M059J (cell line): ENCODE results near the gene HARS2. TPM values are rescaled to one million over a fixed set of nuclear protein-coding genes. Genes with fewer than 3 reads are reported as not detected.
"Not testable (repeated sequence)": the region's sequence is repeated elsewhere in the genome, so short reads cannot be mapped to it uniquely, and the experiment has no call there.

Source experiments
- DNase-seq: peaks from one replicate; pipeline ENCODE4 v3.0.0-alpha.2; 2012; ENCODE audit warnings: low read depth
- total RNA-seq: library from RNA; depleted of rRNA; stranded (reverse); fragments of >200 nt; shearing (Covaris generic); gene quantifications from 2 replicates; pipeline ENCODE4 v1.2.3, GENCODE V29; 2014; rRNA removed

HARS2 gene, protein sequence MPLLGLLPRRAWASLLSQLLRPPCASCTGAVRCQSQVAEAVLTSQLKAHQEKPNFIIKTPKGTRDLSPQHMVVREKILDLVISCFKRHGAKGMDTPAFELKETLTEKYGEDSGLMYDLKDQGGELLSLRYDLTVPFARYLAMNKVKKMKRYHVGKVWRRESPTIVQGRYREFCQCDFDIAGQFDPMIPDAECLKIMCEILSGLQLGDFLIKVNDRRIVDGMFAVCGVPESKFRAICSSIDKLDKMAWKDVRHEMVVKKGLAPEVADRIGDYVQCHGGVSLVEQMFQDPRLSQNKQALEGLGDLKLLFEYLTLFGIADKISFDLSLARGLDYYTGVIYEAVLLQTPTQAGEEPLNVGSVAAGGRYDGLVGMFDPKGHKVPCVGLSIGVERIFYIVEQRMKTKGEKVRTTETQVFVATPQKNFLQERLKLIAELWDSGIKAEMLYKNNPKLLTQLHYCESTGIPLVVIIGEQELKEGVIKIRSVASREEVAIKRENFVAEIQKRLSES
- 29.6 and 36.7 TPM in 2 replicates for total RNA-seq

GRCh38 chr5:140690941-140691924 lies at the start of gene HARS2, which contains the start of gene HARS1:
Gene HARS2 (plus strand): TSS chr5:140691455. CDS start chr5:140691649, 194 bp downstream.
Gene HARS1 (minus strand): TSS chr5:140691370. CDS start chr5:140691304, 66 bp downstream.
- peak; percentile 97 for DNase-seq

- DNase-seq = no peak
These were observed 49.5 kb upstream of the HARS2 start for GRCh38 chr5:140641716-140642115.

- peak; percentile 67 for DNase-seq
These were observed 48.5 kb upstream of the HARS2 start for GRCh38 chr5:140642718-140643117.

GRCh38 chr5:140647042-140647419 lies 44.2 kb upstream of the HARS2 start:
- DNase-seq = no peak

GRCh38 chr5:140658870-140659269 lies 32.4 kb upstream of the HARS2 start:
- DNase-seq = no peak

- DNase-seq = not testable (repeated sequence)
These were observed 30.9 kb upstream of the HARS2 start for GRCh38 chr5:140660371-140660770.

GRCh38 chr5:140664030-140664358 lies 27.3 kb upstream of the HARS2 start:
- no peak for DNase-seq

GRCh38 chr5:140664359-140665119 lies 26.7 kb upstream of the HARS2 start, which contains the start of gene WDR55:
Gene WDR55 (plus strand): TSS chr5:140664904. CDS start chr5:140664913, 9 bp downstream.
- DNase-seq = peak; percentile 96

- DNase-seq = not testable (repeated sequence)
These were observed 20.2 kb upstream of the HARS2 start for GRCh38 chr5:140671035-140671434.

- no peak for DNase-seq
These were observed 19.7 kb upstream of the HARS2 start for GRCh38 chr5:140671472-140672125.

DNA sequence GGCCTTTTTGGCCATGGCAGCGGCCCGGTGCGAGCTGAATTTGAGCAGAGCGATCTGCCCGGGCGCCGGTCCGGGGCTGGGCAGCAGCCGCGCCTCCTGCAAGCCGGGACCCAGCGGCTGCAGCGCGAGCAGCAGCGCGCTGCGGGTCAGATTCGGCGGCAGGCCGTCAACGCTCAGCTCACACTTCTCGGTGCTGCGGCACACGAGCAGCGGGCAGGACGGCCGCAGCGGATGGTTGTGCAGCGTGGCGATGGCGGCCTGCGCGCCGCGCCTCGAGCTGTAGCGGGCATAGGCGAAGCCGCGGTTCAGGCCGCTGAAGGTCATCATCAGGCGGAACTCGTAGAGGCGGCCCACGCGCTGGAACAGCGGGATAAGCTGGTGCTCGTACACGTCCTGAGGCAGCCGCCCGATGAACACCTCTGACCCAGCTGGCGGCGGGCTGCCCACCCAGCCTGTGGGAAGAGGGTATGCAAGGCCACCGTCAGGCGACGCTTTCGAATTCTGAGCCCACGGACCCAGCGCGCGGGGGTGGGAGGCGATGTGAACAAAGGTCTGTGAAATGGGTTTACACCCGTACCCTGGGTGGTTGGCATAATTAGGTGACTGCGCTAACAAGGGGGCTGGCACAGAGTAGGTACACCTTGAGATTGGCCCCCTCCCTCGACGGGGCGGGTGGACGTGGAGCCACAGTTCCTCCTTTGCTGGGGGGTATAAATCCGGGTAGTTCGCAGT lies 18.6 kb upstream of the HARS2 start:
- no peak for DNase-seq

GRCh38 chr5:140673187-140673976 lies 17.9 kb upstream of the HARS2 start, which contains the start of gene DND1:
Gene DND1 (minus strand): TSS chr5:140673576. CDS start chr5:140673542, 34 bp downstream.
- DNase-seq = no peak

DNA sequence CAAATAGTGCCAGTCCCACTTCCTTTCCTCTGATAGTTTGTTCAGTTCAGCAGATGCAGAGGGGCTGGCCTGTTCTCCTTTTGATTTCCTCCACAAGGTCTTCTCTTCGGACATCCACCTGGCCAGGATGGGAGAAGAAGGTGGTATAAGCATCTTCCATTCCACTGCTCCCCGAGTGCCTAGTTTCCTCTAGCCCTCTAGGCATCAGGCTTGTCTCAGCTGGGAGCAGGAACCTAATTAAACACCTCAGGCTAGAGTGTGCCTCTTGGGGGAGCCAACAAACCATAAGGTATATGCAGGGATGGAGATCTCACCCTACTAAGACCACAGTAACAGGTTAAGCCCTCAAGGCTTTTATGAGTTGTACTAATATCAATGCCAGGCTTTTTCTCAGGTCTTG lies 17.0 kb upstream of the HARS2 start:
- DNase-seq = no peak

DNA sequence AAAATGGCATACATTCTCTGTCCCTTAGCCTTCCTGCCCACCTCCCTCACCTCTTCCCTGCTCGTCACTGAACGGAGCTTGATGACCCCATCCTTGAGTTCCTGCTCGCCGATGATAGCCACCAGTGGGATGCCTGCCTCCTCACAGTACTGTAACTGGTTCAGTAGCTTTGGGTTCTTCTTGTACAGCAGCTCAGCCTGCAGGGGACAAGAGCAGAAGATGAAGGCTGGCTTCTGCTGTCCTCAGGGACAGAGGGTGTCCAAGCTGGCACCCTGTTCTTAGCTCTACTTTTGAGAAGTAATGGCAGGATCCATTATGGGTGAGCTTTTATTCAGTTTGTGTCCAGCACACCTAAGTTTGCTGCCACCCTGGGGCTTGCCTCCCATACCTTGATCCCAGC lies 16.6 kb upstream of the HARS2 start:
- DNase-seq = no peak

GRCh38 chr5:140677947-140678346 lies 13.3 kb upstream of the HARS2 start:
- no peak for DNase-seq

- DNase-seq = no peak
These were observed 12.3 kb upstream of the HARS2 start for GRCh38 chr5:140678993-140679392.

DNA sequence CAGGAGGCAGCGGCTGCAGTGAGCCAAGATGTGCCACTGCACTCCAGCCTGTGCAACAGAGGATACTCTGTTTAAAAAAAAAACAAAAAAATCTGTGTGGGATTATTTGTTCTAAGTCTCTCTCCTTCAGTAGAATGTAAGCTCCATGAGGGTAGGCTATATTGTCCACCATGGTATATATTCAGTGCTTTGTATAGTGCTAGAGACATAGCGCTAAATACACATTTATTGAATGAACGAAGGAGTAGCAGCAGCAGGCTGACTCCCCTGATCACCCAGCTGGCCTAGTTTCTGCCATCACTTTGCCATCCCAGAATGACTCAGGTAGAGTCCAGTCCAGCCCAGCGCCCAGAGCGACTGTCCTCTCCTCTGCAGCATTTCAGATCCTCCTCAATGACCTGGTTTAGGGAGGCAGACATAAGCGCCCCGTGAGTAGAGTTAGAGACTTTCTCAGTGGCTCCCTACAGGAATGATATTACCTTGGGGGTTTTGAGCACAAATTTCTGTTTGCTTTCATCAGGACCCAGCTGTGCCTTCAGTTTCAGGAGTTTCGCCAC lies 801 bp upstream of the HARS2 start:
- DNase-seq = peak; percentile 22

DNA sequence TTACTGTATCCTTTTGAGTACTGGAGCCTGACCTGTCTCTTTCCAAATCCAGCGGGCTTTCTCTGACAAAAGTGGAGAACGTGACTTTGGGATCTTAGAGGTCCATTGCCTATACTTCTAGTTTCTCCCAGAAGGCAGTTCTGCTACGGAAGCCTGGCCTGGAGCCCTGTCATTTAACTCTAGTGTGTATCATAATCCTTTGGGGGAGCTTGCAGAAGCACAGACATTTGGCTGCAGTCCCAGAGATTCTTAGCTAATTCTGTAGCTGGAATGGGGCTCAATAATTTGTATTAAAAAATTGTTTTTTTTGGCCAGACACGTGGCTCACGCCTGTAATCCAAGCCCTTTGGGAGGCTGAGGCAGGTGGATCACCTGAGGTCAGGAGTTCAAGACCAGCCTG lies 3.0 kb downstream of the HARS2 start:
- no peak for DNase-seq
